ENCODE results near the gene NPDC1.

NPDC1 gene

GRCh38 chr9:137002646-137003041, 43.3 kb downstream of the NPDC1 start:
- DNase-seq (ENCODE audit: low read depth): no peak
- no peak overlapping the region for H3K4me3 ChIP-seq (ENCODE audit: low read depth, low read length)
- TF ChIP-seq CTCF (IDR thresholded peaks at IDR 0.05; ENCODE audit: low read depth, low read length, missing control alignments): no peak

- no peak for DNase-seq (ENCODE audit: low read depth)
- H3K4me3 ChIP-seq (ENCODE audit: low read depth, low read length): no peak overlapping the region
- TF ChIP-seq CTCF (IDR thresholded peaks at IDR 0.05; ENCODE audit: low read depth, low read length, missing control alignments): no peak
Observed at GRCh38 chr9:137001857-137002645, 43.9 kb downstream of the NPDC1 start.

GRCh38 chr9:137000177-137000930, 45.6 kb downstream of the NPDC1 start:
- TF ChIP-seq CTCF (IDR thresholded peaks at IDR 0.05; ENCODE audit: low read depth, low read length, missing control alignments): no peak
- H3K4me3 ChIP-seq (ENCODE audit: low read depth, low read length): no peak overlapping the region
- peak; percentile 75 for DNase-seq (ENCODE audit: low read depth)

- no peak for TF ChIP-seq CTCF (IDR thresholded peaks at IDR 0.05; ENCODE audit: low read depth, low read length, missing control alignments)
- no peak overlapping the region for H3K4me3 ChIP-seq (ENCODE audit: low read depth, low read length)
- DNase-seq (ENCODE audit: low read depth): no peak
Observed at GRCh38 chr9:136997830-136998234, 48.1 kb downstream of the NPDC1 start.

GRCh38 chr9:136997371-136997770, 48.6 kb downstream of the NPDC1 start:
- no peak for DNase-seq (ENCODE audit: low read depth)
- no peak overlapping the region for H3K4me3 ChIP-seq (ENCODE audit: low read depth, low read length)
- no peak for TF ChIP-seq CTCF (IDR thresholded peaks at IDR 0.05; ENCODE audit: low read depth, low read length, missing control alignments)

- H3K4me3 ChIP-seq (ENCODE audit: low read depth, low read length): no peak within 1 kb of the TSS
- TF ChIP-seq CTCF (IDR thresholded peaks at IDR 0.05; ENCODE audit: low read depth, low read length, missing control alignments): no peak
- no peak for DNase-seq (ENCODE audit: low read depth)
Observed at GRCh38 chr9:136996361-136997292, 49.4 kb downstream of the NPDC1 start, which contains the start of gene CLIC3. CLIC3 (minus strand) TSS chr9:136996568; CDS start chr9:136996543, 25 bp downstream.

All from GM12864 (cell line).